GM12801 (cell line): Measurements from ENCODE around the gene PCSK1N.

ENCODE experiments used
- TF ChIP-seq, protein P1 (sequence below): IDR thresholded peaks from one replicate; pipeline ENCODE4 v1.5.1; 2011; ENCODE audit warnings: control low read depth; ENCODE audit not compliant: insufficient read length; ENCODE audit errors: extremely low read depth

The PCSK1N gene

DNA sequence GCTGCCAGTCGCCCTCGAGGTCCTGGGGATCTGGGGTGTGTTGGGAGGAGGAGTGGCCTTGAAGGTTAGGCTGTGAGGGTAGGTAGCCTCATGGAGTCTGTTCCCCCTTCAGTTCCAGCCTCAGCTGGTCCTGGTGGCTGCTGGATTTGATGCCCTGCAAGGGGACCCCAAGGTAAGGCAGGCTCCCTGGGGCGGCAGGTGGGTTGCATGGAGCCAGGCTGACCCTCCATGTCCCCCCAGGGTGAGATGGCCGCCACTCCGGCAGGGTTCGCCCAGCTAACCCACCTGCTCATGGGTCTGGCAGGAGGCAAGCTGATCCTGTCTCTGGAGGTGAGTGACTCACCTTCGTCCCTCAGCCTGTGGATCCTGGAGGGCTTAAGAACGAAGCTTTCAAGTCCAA is 20.7 kb downstream of the PCSK1N start:
- TF ChIP-seq, protein P1, sequence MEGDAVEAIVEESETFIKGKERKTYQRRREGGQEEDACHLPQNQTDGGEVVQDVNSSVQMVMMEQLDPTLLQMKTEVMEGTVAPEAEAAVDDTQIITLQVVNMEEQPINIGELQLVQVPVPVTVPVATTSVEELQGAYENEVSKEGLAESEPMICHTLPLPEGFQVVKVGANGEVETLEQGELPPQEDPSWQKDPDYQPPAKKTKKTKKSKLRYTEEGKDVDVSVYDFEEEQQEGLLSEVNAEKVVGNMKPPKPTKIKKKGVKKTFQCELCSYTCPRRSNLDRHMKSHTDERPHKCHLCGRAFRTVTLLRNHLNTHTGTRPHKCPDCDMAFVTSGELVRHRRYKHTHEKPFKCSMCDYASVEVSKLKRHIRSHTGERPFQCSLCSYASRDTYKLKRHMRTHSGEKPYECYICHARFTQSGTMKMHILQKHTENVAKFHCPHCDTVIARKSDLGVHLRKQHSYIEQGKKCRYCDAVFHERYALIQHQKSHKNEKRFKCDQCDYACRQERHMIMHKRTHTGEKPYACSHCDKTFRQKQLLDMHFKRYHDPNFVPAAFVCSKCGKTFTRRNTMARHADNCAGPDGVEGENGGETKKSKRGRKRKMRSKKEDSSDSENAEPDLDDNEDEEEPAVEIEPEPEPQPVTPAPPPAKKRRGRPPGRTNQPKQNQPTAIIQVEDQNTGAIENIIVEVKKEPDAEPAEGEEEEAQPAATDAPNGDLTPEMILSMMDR, result no peak

DNA sequence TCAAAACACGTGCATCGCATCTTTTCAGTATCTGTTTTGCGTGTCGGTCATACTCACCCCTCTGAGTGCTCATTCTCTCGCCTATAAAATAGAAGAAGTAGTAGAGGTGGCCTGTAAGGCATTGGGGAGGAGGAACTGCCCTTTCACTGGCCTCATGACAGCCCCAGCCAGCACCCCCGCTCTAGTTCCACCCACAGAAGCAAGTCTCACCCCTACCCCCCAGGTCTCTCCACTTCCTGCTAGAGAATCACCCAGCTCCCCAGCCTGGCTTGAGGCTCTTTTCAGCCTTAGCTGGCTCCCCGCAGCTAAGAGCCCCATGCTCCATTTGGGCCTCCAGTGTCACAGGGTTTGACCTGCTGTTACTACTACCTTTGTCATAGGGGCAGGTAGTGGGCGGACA is 21.8 kb downstream of the PCSK1N start:
- TF ChIP-seq, protein P1, result no peak

DNA sequence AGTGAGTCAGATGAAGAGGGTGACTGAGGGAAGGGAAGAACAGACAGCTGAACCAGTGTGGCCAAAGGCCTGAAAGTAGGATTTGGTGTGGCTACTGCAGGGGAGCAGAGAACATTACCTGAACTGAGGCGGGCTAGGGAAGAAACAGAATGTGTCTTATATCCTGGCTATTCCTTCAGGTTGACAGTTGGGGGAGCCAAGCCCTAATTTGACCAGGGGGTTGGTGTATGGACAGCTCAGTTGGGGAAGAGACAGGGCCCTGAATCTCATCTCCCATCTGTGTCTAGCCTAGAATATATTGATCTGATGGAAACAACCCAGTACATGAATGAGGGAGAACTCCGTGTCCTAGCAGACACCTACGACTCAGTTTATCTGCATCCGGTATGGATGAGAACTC is 29.3 kb downstream of the PCSK1N start:
- TF ChIP-seq, protein P1, result no peak

GRCh38 chrX:48802905-48803200 is 32.6 kb downstream of the PCSK1N start:
- TF ChIP-seq, protein P1, result no peak

DNA sequence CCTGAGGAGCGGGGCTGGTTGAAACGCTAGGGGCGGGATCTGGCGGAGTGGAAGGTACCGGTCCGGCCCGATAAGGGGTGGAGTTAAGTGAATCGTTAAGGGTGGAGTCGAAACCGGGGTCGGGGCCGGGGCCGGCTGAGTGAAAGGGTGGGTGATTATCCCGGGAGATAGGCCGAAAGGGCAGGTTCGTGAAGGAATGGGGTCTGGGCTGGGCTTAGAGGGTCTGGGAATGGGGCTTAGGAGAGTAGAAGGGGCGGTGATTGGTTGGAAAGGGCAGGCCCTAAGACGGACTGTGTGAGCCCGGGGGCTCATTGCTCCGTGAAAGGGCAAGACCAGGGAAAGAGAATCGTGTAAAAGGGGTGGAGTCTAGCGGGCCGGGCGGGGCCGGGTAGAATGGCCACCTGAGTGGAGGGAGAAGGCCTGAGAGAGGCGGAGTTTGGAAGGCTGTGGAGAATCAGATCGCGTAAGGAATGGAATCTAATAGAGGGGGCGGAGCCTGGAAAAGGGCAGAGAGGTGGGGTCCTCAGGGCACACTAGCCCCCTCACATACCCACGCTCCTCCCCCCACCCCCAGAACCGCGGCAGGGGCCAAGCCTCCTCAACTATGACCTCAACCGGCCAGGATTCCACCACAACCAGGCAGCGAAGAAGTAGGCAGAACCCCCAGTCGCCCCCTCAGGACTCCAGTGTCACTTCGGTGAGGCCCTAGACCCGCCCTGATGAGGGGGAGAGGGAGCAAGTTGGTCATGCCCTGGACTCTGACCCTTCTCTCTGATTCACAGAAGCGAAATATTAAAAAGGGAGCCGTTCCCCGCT is 33.1 kb downstream of the PCSK1N start:
- TF ChIP-seq, protein P1, result no peak

GRCh38 chrX:48801280-48802088 is 33.9 kb downstream of the PCSK1N start, which contains the start of gene HDAC6:
Gene HDAC6, plus strand, starts transcription at chrX:48802067. Its CDS starts 626 bp downstream, at chrX:48802693.
- TF ChIP-seq, protein P1, result no peak

DNA sequence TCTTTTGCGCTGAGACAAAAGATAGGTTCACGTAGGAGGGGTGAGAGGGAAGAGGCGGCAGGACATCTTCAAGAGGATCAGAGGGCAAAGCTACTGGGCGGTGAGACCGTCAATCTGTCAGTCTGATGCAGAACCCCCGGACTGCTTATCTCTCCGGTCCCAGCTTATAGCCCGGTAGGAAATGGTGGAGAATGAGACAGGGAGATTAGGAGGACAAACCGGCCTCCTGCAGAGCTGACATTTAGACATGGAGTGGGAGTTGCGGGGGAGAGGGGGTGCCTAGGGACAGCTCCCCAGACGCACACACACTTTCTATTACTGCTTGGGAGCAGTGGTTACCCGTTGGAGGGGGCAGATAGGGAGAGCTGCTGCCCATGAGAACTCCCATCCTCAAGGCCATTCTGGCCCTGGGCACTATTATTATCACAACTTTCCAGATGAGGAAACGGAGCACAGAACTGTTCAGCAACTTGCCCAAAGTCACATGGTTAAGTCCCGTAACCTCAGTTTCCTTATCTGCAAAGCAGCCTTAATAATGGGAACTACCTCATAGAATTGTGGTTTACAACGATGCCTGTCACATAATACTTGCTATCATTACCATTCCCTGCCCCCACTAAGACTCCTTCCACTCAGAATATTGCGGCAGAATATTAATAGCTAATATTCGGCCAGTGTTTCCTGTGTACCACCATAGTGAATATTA is 34.7 kb downstream of the PCSK1N start:
- TF ChIP-seq, protein P1, result no peak
